ENCODE data around the gene BAG3. TPM values are rescaled to one million over a fixed set of nuclear protein-coding genes. Genes with fewer than 3 reads are reported as not detected.
A peak's percentile ranks its signal among the peaks of the same experiment; 100 is the strongest.
"Not testable (repeated sequence)": the region's sequence is repeated elsewhere in the genome, so short reads cannot be mapped to it uniquely, and the experiment has no call there.

The BAG3 gene
- total and polyA plus RNA-seq, 5 donors from 2014 or later = 6.7 to 38.2 (median 8.0) TPM

- H3K4me3 Mint-ChIP-seq = peak overlapping the region; percentile 54 to 94 (median 72)
- H3K4me3 ChIP-seq (ENCODE audit: low read depth, low read length) = peak overlapping the region; percentile 67
- peaks cover 14% of the 10 kb centered on the region for H3K27me3 Mint-ChIP-seq
- peaks cover 3% of the 10 kb centered on the region for H3K36me3 ChIP-seq (ENCODE audit: control insufficient read depth, insufficient read depth, low read length)
- no peaks in the 10 kb centered on the region for H3K27me3 ChIP-seq (ENCODE audit: control insufficient read depth, insufficient read depth, low read length)
- H3K27ac ChIP-seq (ENCODE audit: insufficient read depth, low read length, poor library complexity, severe bottlenecking) = peak overlapping the region; percentile 76
- H3K9me3 ChIP-seq (ENCODE audit: control insufficient read depth in 2 of 2, low read length in 2 of 2) = peaks cover 9 to 19% of the 10 kb centered on the region in 2 experiments
- peak overlapping the region; percentile 76 to 99 (median 85) for H3K27ac Mint-ChIP-seq
- H3K36me3 Mint-ChIP-seq = peaks cover 15% of the 10 kb centered on the region
- peaks cover 0 to 16% (median 4%) of the 10 kb centered on the region in 7 donors for H3K9me3 Mint-ChIP-seq
- H3K4me1 ChIP-seq (ENCODE audit: control insufficient read depth, insufficient read depth, low read length, poor library complexity, severe bottlenecking) = peaks cover 22% of the 10 kb centered on the region
- no peak for DNase-seq
- peak in 1 of 2 donors; percentile 13 for ATAC-seq (ENCODE audit: low read depth in 2 of 2)
- H3K4me1 Mint-ChIP-seq = peaks cover 22 to 54% (median 37%) of the 10 kb centered on the region in 4 donors
Measured at GRCh38 chr10:119703903-119704508, 52.8 kb downstream of the BAG3 start.

- ATAC-seq (ENCODE audit: low read depth in 2 of 2) = peak; percentile 61 to 71
- H3K27ac ChIP-seq (ENCODE audit: insufficient read depth, low read length, poor library complexity, severe bottlenecking) = peak overlapping the region; percentile 76
- H3K27me3 Mint-ChIP-seq = peaks cover 11% of the 10 kb centered on the region
- peaks cover 15% of the 10 kb centered on the region for H3K36me3 Mint-ChIP-seq
- peak in 2 of 3 donors; percentile 49 to 74 for DNase-seq
- H3K4me1 ChIP-seq (ENCODE audit: control insufficient read depth, insufficient read depth, low read length, poor library complexity, severe bottlenecking) = peaks cover 22% of the 10 kb centered on the region
- peaks cover 0 to 17% (median 4%) of the 10 kb centered on the region in 7 donors for H3K9me3 Mint-ChIP-seq
- H3K27me3 ChIP-seq (ENCODE audit: control insufficient read depth, insufficient read depth, low read length) = no peaks in the 10 kb centered on the region
- H3K4me1 Mint-ChIP-seq = peaks cover 24 to 57% (median 38%) of the 10 kb centered on the region in 4 donors
- H3K27ac Mint-ChIP-seq = peak overlapping the region; percentile 76 to 99 (median 85)
- H3K36me3 ChIP-seq (ENCODE audit: control insufficient read depth, insufficient read depth, low read length) = peaks cover 3% of the 10 kb centered on the region
- peak overlapping the region; percentile 66 for H3K4me3 ChIP-seq (ENCODE audit: low read depth, low read length)
- peaks cover 9 to 19% of the 10 kb centered on the region in 2 experiments for H3K9me3 ChIP-seq (ENCODE audit: control insufficient read depth in 2 of 2, low read length in 2 of 2)
- H3K4me3 Mint-ChIP-seq = peak overlapping the region; percentile 54 to 94 (median 72)
Measured at GRCh38 chr10:119705434-119705831, 54.3 kb downstream of the BAG3 start.

- H3K4me3 Mint-ChIP-seq = no peak overlapping the region
- H3K36me3 Mint-ChIP-seq = peaks cover 15% of the 10 kb centered on the region
- no peak overlapping the region for H3K4me3 ChIP-seq (ENCODE audit: low read depth, low read length)
- peaks cover 22% of the 10 kb centered on the region for H3K4me1 ChIP-seq (ENCODE audit: control insufficient read depth, insufficient read depth, low read length, poor library complexity, severe bottlenecking)
- ATAC-seq (ENCODE audit: low read depth in 2 of 2) (no peak), DNase-seq (no peak)
- H3K27me3 ChIP-seq (ENCODE audit: control insufficient read depth, insufficient read depth, low read length) = no peaks in the 10 kb centered on the region
- peak overlapping the region; percentile 27 to 76 (median 60) for H3K27ac Mint-ChIP-seq
- H3K4me1 Mint-ChIP-seq = peaks cover 21 to 57% (median 35%) of the 10 kb centered on the region in 4 donors
- peaks cover 11% of the 10 kb centered on the region for H3K27me3 Mint-ChIP-seq
- H3K27ac ChIP-seq (ENCODE audit: insufficient read depth, low read length, poor library complexity, severe bottlenecking) = no peak overlapping the region
- H3K9me3 Mint-ChIP-seq = peaks cover 0 to 19% (median 4%) of the 10 kb centered on the region in 7 donors
- H3K36me3 ChIP-seq (ENCODE audit: control insufficient read depth, insufficient read depth, low read length) = peaks cover 3% of the 10 kb centered on the region
- H3K9me3 ChIP-seq (ENCODE audit: control insufficient read depth in 2 of 2, low read length in 2 of 2) = peaks cover 9 to 23% of the 10 kb centered on the region in 2 experiments
Measured at GRCh38 chr10:119706521-119707278, 55.5 kb downstream of the BAG3 start.

DNA sequence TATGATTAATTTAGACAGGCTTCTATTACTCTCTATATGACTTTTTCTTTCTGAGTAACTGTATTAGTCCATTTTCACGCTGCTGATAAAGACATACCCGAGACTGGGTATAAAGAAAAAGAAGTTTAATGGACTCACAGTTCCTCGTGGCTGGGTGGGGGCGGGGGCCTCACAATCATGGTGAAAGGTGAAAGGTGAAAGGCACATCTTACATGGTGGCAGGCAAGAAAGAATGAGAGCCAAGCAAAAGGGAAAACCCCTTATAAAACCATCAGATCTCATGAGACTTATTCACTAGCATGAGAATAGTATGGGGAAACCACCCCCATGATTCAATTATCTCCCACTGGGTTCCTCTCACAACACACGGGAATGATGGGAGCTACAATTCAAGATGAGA lies 56.2 kb downstream of the BAG3 start:
- Histone ChIP-seq H3K9me3 (ENCODE audit: control insufficient read depth in 2 of 2, low read length in 2 of 2) (peaks cover 9 to 23% of the 10 kb centered on the region in 2 experiments), H3K4me1 (ENCODE audit: control insufficient read depth, insufficient read depth, low read length, poor library complexity, severe bottlenecking) (peaks cover 22% of the 10 kb centered on the region)
- H3K27ac ChIP-seq (ENCODE audit: insufficient read depth, low read length, poor library complexity, severe bottlenecking); H3K4me3 Mint-ChIP-seq; DNase-seq; H3K36me3 ChIP-seq (ENCODE audit: control insufficient read depth, insufficient read depth, low read length); H3K27me3 ChIP-seq (ENCODE audit: control insufficient read depth, insufficient read depth, low read length); ATAC-seq (ENCODE audit: low read depth in 2 of 2); H3K4me3 ChIP-seq (ENCODE audit: low read depth, low read length): not testable (repeated sequence)
- H3K4me1 Mint-ChIP-seq = peaks cover 21 to 55% (median 33%) of the 10 kb centered on the region in 4 donors
- H3K27me3 Mint-ChIP-seq = peaks cover 11% of the 10 kb centered on the region
- peaks cover 0 to 19% (median 4%) of the 10 kb centered on the region in 7 donors for H3K9me3 Mint-ChIP-seq
- H3K27ac Mint-ChIP-seq = peak overlapping the region in 1 of 3 donors; percentile 60
- peaks cover 15% of the 10 kb centered on the region for H3K36me3 Mint-ChIP-seq

- Mint-ChIP-seq H3K9me3 (peaks cover 0 to 18% (median 4%) of the 10 kb centered on the region in 7 donors), H3K36me3 (peaks cover 14% of the 10 kb centered on the region), H3K4me1 (peaks cover 0 to 25% (median 13%) of the 10 kb centered on the region in 4 donors)
- not testable (repeated sequence) for ATAC-seq (ENCODE audit: low read depth in 2 of 2); H3K27me3 ChIP-seq (ENCODE audit: control insufficient read depth, insufficient read depth, low read length); H3K27ac ChIP-seq (ENCODE audit: insufficient read depth, low read length, poor library complexity, severe bottlenecking); H3K4me3 ChIP-seq (ENCODE audit: low read depth, low read length); H3K4me1 ChIP-seq (ENCODE audit: control insufficient read depth, insufficient read depth, low read length, poor library complexity, severe bottlenecking); H3K36me3 ChIP-seq (ENCODE audit: control insufficient read depth, insufficient read depth, low read length); H3K27ac Mint-ChIP-seq; DNase-seq; H3K27me3 Mint-ChIP-seq; H3K4me3 Mint-ChIP-seq
- peaks cover 9 to 23% of the 10 kb centered on the region in 2 experiments for H3K9me3 ChIP-seq (ENCODE audit: control insufficient read depth in 2 of 2, low read length in 2 of 2)
Measured at GRCh38 chr10:119710935-119711334, 59.8 kb downstream of the BAG3 start.

DNA sequence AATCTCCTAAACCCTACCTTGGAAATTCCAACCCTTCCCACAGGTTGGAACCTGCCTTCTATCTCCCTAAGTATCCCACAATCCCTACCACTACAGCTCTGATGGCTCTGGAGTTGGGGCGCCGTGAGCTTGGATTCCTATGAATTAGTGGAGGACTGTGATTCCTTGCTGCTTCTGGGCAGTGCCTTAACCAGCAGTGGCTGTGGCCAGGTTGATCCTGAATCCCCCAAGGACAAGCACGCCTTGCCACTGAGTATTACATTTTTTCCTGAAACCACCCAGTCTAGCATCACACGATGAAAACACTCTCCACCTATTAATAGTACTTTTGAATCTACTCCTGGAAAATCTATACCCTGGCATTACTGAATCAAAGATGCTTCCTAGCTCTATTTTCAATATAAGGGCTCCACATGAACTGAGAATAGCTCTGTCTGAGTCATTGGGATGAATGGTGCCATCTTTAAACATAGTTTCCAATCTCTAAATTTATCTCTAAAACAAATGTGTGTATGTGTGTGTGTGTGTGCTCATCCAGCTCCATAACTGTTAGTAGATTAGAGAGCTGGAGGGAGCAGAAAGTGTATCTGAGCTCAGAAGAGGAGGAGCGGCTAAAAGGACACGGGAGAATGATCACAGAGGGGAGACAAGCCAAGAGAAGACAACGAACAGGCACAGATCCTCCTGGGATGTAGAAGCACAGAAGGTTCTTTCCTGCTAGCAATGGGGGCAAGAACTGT lies 62.7 kb downstream of the BAG3 start:
- Mint-ChIP-seq H3K27me3 (no peaks in the 10 kb centered on the region), H3K4me1 (peaks cover 0 to 6% (median 4%) of the 10 kb centered on the region in 4 donors), H3K9me3 (peaks cover 0 to 4% (median 0%) of the 10 kb centered on the region in 7 donors), H3K36me3 (no peaks in the 10 kb centered on the region), H3K4me3 (no peak overlapping the region), H3K27ac (peak overlapping the region in 1 of 3 donors; percentile 8)
- ATAC-seq (ENCODE audit: low read depth in 2 of 2) = no peak
- Histone ChIP-seq H3K4me1 (ENCODE audit: control insufficient read depth, insufficient read depth, low read length, poor library complexity, severe bottlenecking) (no peaks in the 10 kb centered on the region), H3K4me3 (ENCODE audit: low read depth, low read length) (no peak overlapping the region), H3K27ac (ENCODE audit: insufficient read depth, low read length, poor library complexity, severe bottlenecking) (no peak overlapping the region), H3K9me3 (ENCODE audit: control insufficient read depth in 2 of 2, low read length in 2 of 2) (peaks cover 0 to 4% of the 10 kb centered on the region in 2 experiments), H3K36me3 (ENCODE audit: control insufficient read depth, insufficient read depth, low read length) (no peaks in the 10 kb centered on the region), H3K27me3 (ENCODE audit: control insufficient read depth, insufficient read depth, low read length) (no peaks in the 10 kb centered on the region)
- DNase-seq = no peak

DNA sequence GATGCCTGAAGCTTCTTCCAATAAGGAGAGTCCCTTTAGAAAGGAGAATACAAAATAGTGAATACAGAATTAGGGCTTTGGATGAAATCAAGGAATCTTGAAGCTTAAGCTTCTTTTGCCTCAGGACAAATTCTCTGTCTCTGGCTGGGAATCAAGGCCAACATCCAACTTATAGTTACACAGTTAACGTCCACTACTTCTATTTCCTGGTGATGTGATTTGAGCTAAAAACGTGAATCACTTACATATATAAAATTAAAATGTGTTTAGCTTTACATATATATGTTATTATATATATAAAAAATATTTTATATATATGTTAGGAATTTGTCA lies 63.3 kb downstream of the BAG3 start:
- Mint-ChIP-seq H3K4me1 (peaks cover 0 to 2% (median under 1%) of the 10 kb centered on the region in 4 donors), H3K4me3 (no peak overlapping the region), H3K27me3 (no peaks in the 10 kb centered on the region), H3K27ac (no peak overlapping the region), H3K9me3 (peaks cover 0 to 4% (median 0%) of the 10 kb centered on the region in 7 donors), H3K36me3 (no peaks in the 10 kb centered on the region)
- peaks cover 0 to 4% of the 10 kb centered on the region in 2 experiments for H3K9me3 ChIP-seq (ENCODE audit: control insufficient read depth in 2 of 2, low read length in 2 of 2)
- no peak for ATAC-seq (ENCODE audit: low read depth in 2 of 2)
- H3K27ac ChIP-seq (ENCODE audit: insufficient read depth, low read length, poor library complexity, severe bottlenecking) = no peak overlapping the region
- H3K27me3 ChIP-seq (ENCODE audit: control insufficient read depth, insufficient read depth, low read length) = no peaks in the 10 kb centered on the region
- H3K4me3 ChIP-seq (ENCODE audit: low read depth, low read length) = no peak overlapping the region
- DNase-seq = no peak
- H3K36me3 ChIP-seq (ENCODE audit: control insufficient read depth, insufficient read depth, low read length) = no peaks in the 10 kb centered on the region
- H3K4me1 ChIP-seq (ENCODE audit: control insufficient read depth, insufficient read depth, low read length, poor library complexity, severe bottlenecking) = no peaks in the 10 kb centered on the region

Measured in CD4-positive, CD25-positive, alpha-beta regulatory T cell (primary cell).